Ishikawa (cell line): Measurements from ENCODE around the gene CCDC18.

Source experiments
- CEBPB ChIP-seq: IDR thresholded peaks from 2 replicates; pipeline ENCODE4 v1.6.1; 2012
- CREB1 ChIP-seq: IDR thresholded peaks from 2 replicates; pipeline ENCODE4 v1.6.1; 2012; ENCODE audit warnings: low read depth
- EGR1 ChIP-seq: IDR thresholded peaks from 2 replicates; pipeline ENCODE4 v1.6.1; 2012
- EP300 ChIP-seq: IDR thresholded peaks from 2 replicates; pipeline ENCODE4 v1.6.1; 2012; ENCODE audit warnings: borderline replicate concordance
- FOXM1 ChIP-seq: IDR thresholded peaks from 2 replicates; pipeline ENCODE4 v1.6.1; 2012; ENCODE audit warnings: low read depth, borderline replicate concordance
- MAX ChIP-seq: IDR thresholded peaks from 2 replicates; pipeline ENCODE4 v1.6.1; 2012
- NFIC ChIP-seq: IDR thresholded peaks from 2 replicates; pipeline ENCODE4 v1.6.1; 2012
- RAD21 ChIP-seq: IDR thresholded peaks from 2 replicates; pipeline ENCODE4 v1.6.1; 2012; ENCODE audit warnings: low read depth
- REST ChIP-seq: IDR thresholded peaks from 2 replicates; pipeline ENCODE4 v1.6.1; 2012; ENCODE audit warnings: low read depth, mild to moderate bottlenecking
- TAF1 ChIP-seq: IDR thresholded peaks from 2 replicates; pipeline ENCODE4 v1.6.1; 2012; ENCODE audit warnings: low read depth, mild to moderate bottlenecking
- TCF12 ChIP-seq: IDR thresholded peaks from 2 replicates; pipeline ENCODE4 v1.6.1; 2012; ENCODE audit warnings: low read depth
- TEAD4 ChIP-seq: IDR thresholded peaks from 2 replicates; pipeline ENCODE4 v1.6.1; 2012
- USF1 ChIP-seq: IDR thresholded peaks from 2 replicates; pipeline ENCODE4 v1.6.1; 2012
- YY1 ChIP-seq: IDR thresholded peaks from 2 replicates; pipeline ENCODE4 v1.6.1; 2012; ENCODE audit warnings: low read depth
- ZBTB7A ChIP-seq: IDR thresholded peaks from 2 replicates; pipeline ENCODE4 v1.6.1; 2012; ENCODE audit warnings: low read depth

The CCDC18 gene

GRCh38 chr1:93151474-93151873, 29.1 kb upstream of the CCDC18 start:
- no peak for TF ChIP-seq MAX
- TF ChIP-seq REST, result no peak
- TF ChIP-seq TAF1, result no peak
- no peak for TF ChIP-seq CREB1
- no peak for TF ChIP-seq TCF12
- TF ChIP-seq EP300, result no peak
- TF ChIP-seq ZBTB7A, result no peak
- TF ChIP-seq USF1, result no peak
- no peak for TF ChIP-seq TEAD4
- TF ChIP-seq NFIC, result no peak
- no peak for TF ChIP-seq EGR1
- no peak for TF ChIP-seq RAD21
- TF ChIP-seq FOXM1, result no peak
- TF ChIP-seq YY1, result no peak
- TF ChIP-seq CEBPB, result no peak

GRCh38 chr1:93152835-93153234, 27.7 kb upstream of the CCDC18 start:
- TF ChIP-seq REST (no peak), CEBPB (no peak), FOXM1 (no peak), YY1 (no peak), CREB1 (no peak), EP300 (no peak), TAF1 (no peak), ZBTB7A (no peak), EGR1 (no peak)

- TF ChIP-seq MAX (no peak), TEAD4 (no peak), NFIC (no peak), REST (no peak), CEBPB (no peak), USF1 (no peak), CREB1 (no peak), EP300 (no peak), RAD21 (no peak), ZBTB7A (no peak), TCF12 (no peak), TAF1 (no peak), YY1 (no peak), FOXM1 (no peak)
These were observed 25.6 kb upstream of the CCDC18 start for GRCh38 chr1:93154898-93155297.

- TF ChIP-seq TEAD4, result no peak
- no peak for TF ChIP-seq RAD21
- no peak for TF ChIP-seq CREB1
- TF ChIP-seq ZBTB7A, result no peak
- no peak for TF ChIP-seq CEBPB
- no peak for TF ChIP-seq YY1
- TF ChIP-seq USF1, result no peak
- no peak for TF ChIP-seq EP300
- TF ChIP-seq TAF1, result no peak
- no peak for TF ChIP-seq TCF12
- TF ChIP-seq FOXM1, result no peak
- TF ChIP-seq REST, result no peak
- TF ChIP-seq EGR1, result no peak
- no peak for TF ChIP-seq NFIC
- TF ChIP-seq MAX, result no peak
These were observed 25.2 kb upstream of the CCDC18 start for GRCh38 chr1:93155335-93155734.
